CD4-positive, alpha-beta T cell treated with Interferon alpha-2 for 1 hour (primary cell): ENCODE measurements around the gene KRT5.

Source experiments
- DNase-seq, 2 donors: peaks; one replicate each; pipeline ENCODE4 v3.0.0-alpha.2; 2020 to 2022

Gene KRT5

DNA sequence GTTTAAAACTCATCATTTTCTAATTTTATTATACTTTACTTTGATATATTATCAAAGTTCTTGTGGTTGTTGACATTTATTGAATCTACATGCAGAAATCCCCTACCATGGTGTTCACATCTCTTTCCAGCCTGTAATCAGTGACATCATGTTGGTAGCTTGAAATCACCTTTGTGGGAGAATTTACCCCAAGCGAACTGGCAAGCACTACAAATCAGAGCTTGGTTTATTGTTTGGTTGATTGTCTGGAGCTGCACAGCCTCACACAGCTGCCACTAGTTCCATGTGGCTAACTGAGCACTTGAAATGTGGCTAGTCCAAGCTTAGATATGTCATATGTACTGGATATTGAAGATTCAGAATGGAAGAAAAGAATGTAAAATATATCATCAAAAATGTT, 15.4 kb upstream of the KRT5 start:
- no peak for DNase-seq

DNA sequence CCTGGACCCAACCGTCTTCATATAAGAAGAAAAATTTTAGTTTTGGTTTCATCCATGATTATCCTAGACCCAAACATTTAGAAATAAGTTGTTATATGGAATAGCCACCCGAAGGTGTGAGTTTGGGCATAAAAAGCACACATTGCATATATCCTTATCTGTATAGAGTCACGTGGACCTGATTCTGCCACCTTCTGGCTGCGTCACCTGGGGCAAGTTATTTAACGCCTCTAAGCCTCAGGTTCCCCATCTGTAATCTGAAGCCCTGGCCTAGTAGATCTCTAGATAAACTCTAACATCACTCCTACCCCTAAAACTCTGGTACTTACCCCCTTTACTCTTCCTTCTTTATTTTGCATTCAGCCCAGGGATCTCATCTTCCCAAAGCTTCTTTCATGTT, 14.3 kb upstream of the KRT5 start:
- DNase-seq = no peak

DNA sequence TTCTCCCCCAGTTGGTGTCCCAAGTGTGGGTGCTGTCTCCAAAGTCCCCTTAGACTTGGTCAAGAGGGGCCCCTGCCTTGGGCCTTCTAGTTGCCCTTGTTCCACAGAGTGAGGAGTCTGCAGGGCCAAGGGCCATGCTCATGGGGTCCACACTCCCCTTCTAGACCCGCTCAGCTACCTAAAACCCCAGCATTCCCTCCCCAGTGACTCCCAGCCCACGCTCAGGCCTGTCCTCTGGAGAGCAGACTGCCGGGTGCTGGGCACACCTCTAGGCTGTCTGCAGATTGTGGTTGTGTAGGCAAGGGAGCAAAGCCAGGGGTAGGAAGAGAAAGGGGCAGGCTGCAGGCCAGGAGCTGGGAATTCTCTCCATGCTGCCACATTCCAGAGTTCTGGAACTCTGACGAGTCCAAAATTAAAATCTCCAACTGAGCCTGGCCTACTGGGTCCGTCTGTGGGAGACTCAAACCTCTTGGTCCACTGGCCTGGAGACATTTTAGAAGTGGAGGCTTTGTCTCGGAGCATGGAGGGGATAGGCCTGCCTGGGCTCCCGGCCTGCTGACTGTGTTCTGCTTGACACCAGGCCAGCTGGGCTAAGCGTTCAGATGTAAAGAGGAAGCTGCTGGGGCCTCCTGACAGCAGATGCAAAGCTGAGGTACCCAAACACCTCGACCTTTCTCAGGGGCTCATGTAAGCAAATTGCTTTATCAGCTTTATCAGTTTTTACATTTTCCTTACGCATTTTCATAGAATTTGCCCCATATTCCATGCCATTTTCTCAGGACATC, 13.7 kb upstream of the KRT5 start:
- DNase-seq = no peak

GRCh38 chr12:52532636-52533035, 12.4 kb upstream of the KRT5 start:
- DNase-seq = no peak

GRCh38 chr12:52531566-52532300, 11.5 kb upstream of the KRT5 start:
- peak in 1 of 2 donors; percentile 29 for DNase-seq

- no peak for DNase-seq
These were observed 10.7 kb upstream of the KRT5 start for GRCh38 chr12:52530905-52531304.

DNA sequence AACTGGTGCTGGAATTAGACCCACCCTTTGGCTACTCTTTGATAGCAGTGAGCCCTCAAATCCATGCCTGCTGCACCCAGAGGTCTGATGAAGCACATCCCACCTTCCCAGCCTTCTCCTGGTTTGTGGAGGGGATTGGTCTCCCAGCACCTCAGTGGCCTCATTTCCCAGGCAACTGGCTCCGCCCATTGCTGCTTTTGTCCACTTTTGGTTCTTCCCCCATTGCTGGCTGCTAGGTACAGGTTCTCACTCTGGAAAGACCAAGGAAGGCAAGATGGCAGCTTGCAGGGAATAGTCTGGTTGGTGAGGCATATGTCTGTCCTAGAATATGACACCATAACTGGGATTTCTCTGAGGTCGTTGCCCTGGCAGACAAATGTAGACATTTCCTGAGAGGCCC, 10.2 kb upstream of the KRT5 start:
- DNase-seq = no peak

DNA sequence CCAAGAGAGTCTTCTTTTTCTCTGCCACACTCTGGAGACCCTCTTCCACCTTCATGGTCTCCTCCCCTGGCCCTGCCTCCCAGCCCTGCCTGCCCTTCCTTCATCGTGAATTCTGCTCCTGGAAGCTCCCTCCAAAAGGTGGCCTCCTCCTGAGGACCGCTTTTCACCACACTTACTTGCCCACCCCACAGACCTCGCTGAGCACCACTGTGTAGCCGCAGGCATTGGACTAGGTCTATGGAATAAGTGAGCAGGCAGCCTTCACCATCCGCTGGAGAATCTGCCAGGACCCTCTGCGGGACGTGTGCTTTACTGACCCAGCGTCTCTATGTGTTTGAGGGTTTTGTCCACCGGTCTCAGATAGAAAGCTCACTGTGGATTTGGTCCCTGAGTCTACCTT, 9.7 kb upstream of the KRT5 start:
- no peak for DNase-seq

- no peak for DNase-seq
These were observed 9.2 kb upstream of the KRT5 start for GRCh38 chr12:52529417-52529816.

GRCh38 chr12:52528641-52529143, 8.5 kb upstream of the KRT5 start:
- no peak for DNase-seq

- DNase-seq = no peak
These were observed 7.1 kb upstream of the KRT5 start for GRCh38 chr12:52527121-52527800.

DNA sequence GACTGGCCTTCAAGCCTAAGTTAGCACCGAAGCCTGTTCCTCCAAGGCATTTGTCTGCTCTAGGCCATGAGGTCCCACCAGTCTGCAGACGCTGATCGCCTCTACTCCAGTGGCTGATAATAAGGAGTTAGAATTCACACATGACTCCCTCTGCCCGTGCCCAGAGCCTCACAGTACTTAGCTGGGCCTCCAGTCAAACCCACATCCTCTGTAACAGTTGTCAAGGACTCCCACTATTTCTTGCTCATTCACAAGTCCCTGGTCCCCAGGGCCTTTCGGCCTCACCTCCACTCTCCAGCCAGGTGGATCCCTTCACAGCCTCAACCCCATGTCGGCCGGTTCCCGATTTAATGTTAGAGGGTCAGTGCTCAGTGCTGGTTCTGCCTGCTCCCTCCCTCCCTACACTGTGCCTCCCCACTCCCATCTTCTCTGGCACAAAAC, 6.3 kb upstream of the KRT5 start:
- peak in 1 of 2 donors; percentile 25 for DNase-seq

GRCh38 chr12:52525661-52526499, 5.7 kb upstream of the KRT5 start:
- DNase-seq = no peak

- DNase-seq = no peak
These were observed 4.9 kb upstream of the KRT5 start for GRCh38 chr12:52524898-52525591.

GRCh38 chr12:52524241-52524897, 4.2 kb upstream of the KRT5 start:
- DNase-seq = no peak

DNA sequence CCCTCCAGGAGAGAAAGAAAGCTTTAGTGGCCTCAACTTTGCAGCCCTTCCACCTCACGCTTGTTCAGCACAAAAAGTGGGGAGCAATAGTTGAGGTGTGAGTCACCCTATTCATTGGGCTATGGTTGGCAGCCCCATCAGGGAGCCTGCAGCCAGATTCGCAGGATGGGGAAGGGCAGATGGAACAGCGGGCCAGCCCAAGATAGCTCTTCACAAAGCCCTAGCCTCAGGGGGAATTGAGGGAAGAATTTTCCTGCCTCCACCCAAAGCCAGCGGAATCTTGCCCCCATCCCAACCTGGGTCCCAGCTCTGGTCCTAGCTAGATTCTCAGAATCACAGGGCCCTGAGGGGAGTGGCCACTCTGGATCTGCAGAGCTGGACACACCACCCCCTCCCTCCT, 3.6 kb upstream of the KRT5 start:
- DNase-seq = no peak

DNA sequence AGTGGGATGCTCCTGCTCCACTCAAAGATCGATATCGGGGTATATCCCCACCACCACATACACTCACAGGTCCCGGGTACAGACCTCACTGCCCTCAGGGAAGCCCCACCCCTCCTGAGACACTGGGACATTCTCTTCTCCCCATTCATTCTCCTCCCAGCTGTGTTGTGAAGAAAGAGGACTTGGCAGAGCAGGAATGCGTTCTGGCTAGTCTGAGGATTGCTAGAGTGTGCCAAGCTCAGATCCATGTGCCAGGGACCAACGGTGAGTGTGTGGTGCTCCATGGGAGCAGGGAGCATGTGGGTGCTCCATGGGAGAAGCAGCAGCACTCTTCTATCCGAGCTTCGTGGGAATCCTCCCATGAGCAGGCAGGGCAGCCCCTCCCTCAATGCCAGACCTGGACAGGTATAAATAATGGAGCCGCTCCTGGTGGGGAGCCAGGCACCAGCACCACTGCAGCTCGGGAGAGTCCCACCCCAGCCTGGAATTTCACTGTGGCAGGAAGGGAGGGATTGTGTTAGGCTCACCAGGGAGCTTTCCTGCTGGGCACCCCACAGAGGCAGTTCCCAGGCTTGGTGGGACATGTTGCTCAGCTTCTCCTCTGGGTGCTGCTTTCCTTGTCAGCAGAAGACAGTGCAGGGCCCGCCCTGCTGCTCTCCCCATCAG, 2.3 kb upstream of the KRT5 start:
- DNase-seq = no peak

DNA sequence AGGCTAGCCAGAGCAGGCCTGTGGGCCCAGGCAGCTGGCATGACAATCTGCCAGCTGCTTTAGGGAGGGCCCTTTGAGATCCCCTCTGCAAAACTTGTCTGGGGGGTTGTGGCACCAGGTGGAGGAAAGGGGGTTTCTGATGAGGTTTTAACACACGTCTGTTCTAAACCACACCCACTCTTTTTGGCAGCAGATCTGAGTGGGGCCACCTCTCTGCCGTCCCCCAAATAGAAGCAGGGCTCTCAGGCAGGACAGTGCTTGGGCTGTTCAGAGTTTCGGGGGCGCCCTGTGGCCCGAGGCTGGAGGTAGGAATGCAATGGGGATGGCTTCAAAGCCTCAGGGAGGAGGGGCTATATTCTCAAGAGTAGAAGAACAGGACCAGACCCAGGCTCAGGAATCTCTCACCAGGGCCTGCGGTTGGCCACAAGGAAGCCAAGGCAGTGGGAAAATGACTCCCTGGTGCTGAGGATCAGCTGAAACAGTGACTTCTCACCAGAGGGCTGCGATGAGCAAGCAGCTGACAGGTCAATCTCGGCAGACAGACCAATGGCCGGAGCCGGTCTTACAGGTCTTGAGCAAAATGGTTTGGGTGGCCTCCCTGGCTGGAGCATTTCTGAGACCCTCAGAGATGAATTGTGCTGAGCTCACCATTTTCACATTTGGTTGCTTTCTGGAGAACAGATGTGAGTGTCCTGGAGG, 1.5 kb upstream of the KRT5 start:
- DNase-seq = no peak

DNA sequence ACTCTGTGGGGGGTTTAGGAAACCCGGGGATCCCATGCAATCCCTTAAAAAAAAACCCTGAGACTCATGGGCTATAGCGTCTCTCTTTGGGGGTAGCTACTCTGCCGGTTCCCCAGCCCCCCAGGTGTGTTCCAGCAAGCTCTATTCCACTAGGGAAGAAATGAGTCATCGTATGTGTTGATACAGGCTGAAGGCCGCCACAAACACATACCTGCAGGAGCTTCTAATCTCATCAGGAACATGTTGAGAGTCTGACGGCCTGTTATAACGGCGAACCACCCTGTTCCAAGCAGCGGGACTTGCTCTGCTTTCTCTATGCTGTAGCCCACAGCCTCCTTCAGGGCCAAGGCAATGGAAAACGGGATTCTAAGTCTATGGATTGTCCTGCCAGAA, 977 bp upstream of the KRT5 start:
- no peak for DNase-seq

DNA sequence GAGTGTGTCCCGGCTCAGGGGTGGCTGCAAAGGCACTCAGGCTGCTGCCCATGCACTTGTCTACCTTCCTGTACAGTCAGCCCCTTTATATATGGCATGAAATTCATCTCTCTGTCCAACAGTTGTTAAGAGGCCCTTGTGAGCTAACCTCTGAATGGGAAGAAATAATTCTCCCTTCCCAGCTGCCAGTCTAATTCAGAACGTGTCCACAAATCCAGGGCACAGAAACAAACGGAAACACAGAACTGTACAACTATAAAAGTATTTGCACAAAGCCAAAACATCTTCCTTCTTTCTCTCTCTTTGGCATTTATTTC, 849 bp downstream of the KRT5 start:
- DNase-seq = no peak
